GM23338 (cell line): ENCODE data around the gene LGALS12. TPM values are rescaled to one million over a fixed set of nuclear protein-coding genes. Genes with fewer than 3 reads are reported as not detected.

Experiments
- ATAC-seq: fragments of 200-7000 bp; cut with Tn5 transposase; 3 replicates; pipeline ENCODE4 v1.9.1; 2020
- DNase-seq: peaks from one replicate; pipeline ENCODE4 v3.0.0-alpha.2; 2015; ENCODE audit warnings: low spot score
- H2AFZ ChIP-seq: fragments of 200-600 bp; sonication (generic); 2 replicates; pipeline ENCODE4 v1.8.0; 2016; ENCODE audit warnings: antibody characterized with exemption, mild to moderate bottlenecking, moderate library complexity
- H3F3A ChIP-seq: fragments of 200-600 bp; sonication (generic); replicated peaks from 2 replicates; pipeline ENCODE4 v1.8.0; 2017; ENCODE audit warnings: antibody characterized with exemption, mixed run types, low read depth
- H3K27ac ChIP-seq: fragments of 200-600 bp; sonication (generic); 2 replicates; pipeline ENCODE4 v1.6.1; 2016; ENCODE audit warnings: low read depth
- H3K27me3 ChIP-seq: fragments of 200-600 bp; sonication (generic); 2 replicates; pipeline ENCODE4 v1.8.0; 2016; ENCODE audit warnings: mild to moderate bottlenecking, mixed run types, moderate library complexity; ENCODE audit not compliant: insufficient read depth
- H3K36me3 ChIP-seq: fragments of 200-600 bp; sonication (generic); 2 replicates; pipeline ENCODE4 v1.8.0; 2016; ENCODE audit warnings: mild to moderate bottlenecking; ENCODE audit not compliant: insufficient read depth
- H3K4me1 ChIP-seq: fragments of 200-600 bp; sonication (generic); 2 replicates; pipeline ENCODE4 v1.8.0; 2016; ENCODE audit warnings: mild to moderate bottlenecking, moderate library complexity; ENCODE audit not compliant: insufficient read depth
- H3K4me2 ChIP-seq: fragments of 200-600 bp; sonication (generic); 2 replicates; pipeline ENCODE4 v1.7.1; 2017; ENCODE audit warnings: mixed run types
- H3K4me3 ChIP-seq: fragments of 200-600 bp; sonication (generic); 2 replicates; pipeline ENCODE4 v1.6.1; 2016; ENCODE audit warnings: mixed run types
- H3K79me2 ChIP-seq: fragments of 200-600 bp; sonication (generic); replicated peaks from 2 replicates; pipeline ENCODE4 v1.8.0; 2017; ENCODE audit warnings: mild to moderate bottlenecking; ENCODE audit not compliant: insufficient read depth
- H3K9me2 ChIP-seq: fragments of 200-600 bp; sonication (generic); 2 replicates; pipeline ENCODE4 v1.8.0; 2017; ENCODE audit not compliant: insufficient read depth
- H4K20me1 ChIP-seq: fragments of 200-600 bp; sonication (generic); replicated peaks from 2 replicates; pipeline ENCODE4 v1.8.0; 2017; ENCODE audit warnings: mild to moderate bottlenecking; ENCODE audit not compliant: insufficient read depth
- H3K27ac Mint-ChIP-seq: 2 replicates; pipeline ENCODE4 v1.8.0; 2020; ENCODE audit warnings: inconsistent platforms, mild to moderate bottlenecking, moderate library complexity, mixed read lengths
- H3K27me3 Mint-ChIP-seq: 3 replicates; pipeline ENCODE4 v1.8.0; 2022; ENCODE audit warnings: low read depth, mild to moderate bottlenecking, moderate library complexity, mixed read lengths, inconsistent platforms; ENCODE audit not compliant: insufficient read depth, poor library complexity
- H3K36me3 Mint-ChIP-seq: 3 replicates; pipeline ENCODE4 v1.8.0; 2021; ENCODE audit warnings: low read depth, mild to moderate bottlenecking, inconsistent platforms, moderate library complexity, mixed read lengths
- H3K4me1 Mint-ChIP-seq: 3 replicates; pipeline ENCODE4 v1.8.0; 2020; ENCODE audit warnings: mild to moderate bottlenecking, inconsistent platforms, mixed read lengths
- H3K4me3 Mint-ChIP-seq: 3 replicates; pipeline ENCODE4 v1.8.0; 2021; ENCODE audit warnings: moderate library complexity, mild to moderate bottlenecking, inconsistent platforms, mixed read lengths
- H3K9me3 Mint-ChIP-seq: 3 replicates; pipeline ENCODE4 v1.8.0; 2020; ENCODE audit warnings: moderate library complexity, mild to moderate bottlenecking, inconsistent platforms, mixed read lengths
- CREB1 ChIP-seq: fragments of 250-450 bp; sonication (Bioruptor Pico); IDR thresholded peaks from 2 replicates; pipeline ENCODE4 v1.5.0; 2020; ENCODE audit warnings: low read depth, mild to moderate bottlenecking, moderate library complexity
- EZH2 ChIP-seq: fragments of 200-600 bp; sonication (generic); IDR thresholded peaks from one replicate; pipeline ENCODE4 v1.8.0; 2017; ENCODE audit warnings: antibody characterized with exemption, mild to moderate bottlenecking, low read depth; ENCODE audit not compliant: unreplicated experiment
- EZH2phosphoT487 ChIP-seq: fragments of 200-600 bp; sonication (generic); IDR thresholded peaks from one replicate; pipeline ENCODE4 v1.8.1; 2018; ENCODE audit warnings: antibody characterized with exemption; ENCODE audit not compliant: unreplicated experiment
- JUNB ChIP-seq: IDR thresholded peaks from one replicate; pipeline ENCODE4 v1.6.1; 2016; ENCODE audit warnings: antibody characterized with exemption; ENCODE audit not compliant: unreplicated experiment
- NANOG ChIP-seq: IDR thresholded peaks from 2 replicates; pipeline ENCODE4 v1.6.1; 2016; ENCODE audit warnings: antibody characterized with exemption, borderline replicate concordance
- POLR2AphosphoS5 ChIP-seq: IDR thresholded peaks from 2 replicates; pipeline ENCODE4 v1.6.1; 2016; ENCODE audit warnings: antibody characterized with exemption, low read depth
- STAT1 ChIP-seq: IDR thresholded peaks from one replicate; pipeline ENCODE4 v1.6.1; 2016; ENCODE audit warnings: antibody characterized with exemption; ENCODE audit not compliant: unreplicated experiment
- ZNF114 ChIP-seq: fragments of 250-450 bp; sonication (Bioruptor Pico); IDR thresholded peaks from 2 replicates; pipeline ENCODE4 v1.5.0; 2020; ENCODE audit warnings: mild to moderate bottlenecking, moderate library complexity
- ZNF331 ChIP-seq: fragments of 250-450 bp; sonication (Bioruptor Pico); IDR thresholded peaks from 2 replicates; pipeline ENCODE4 v1.5.0; 2020; ENCODE audit warnings: low read depth, mild to moderate bottlenecking, moderate library complexity
- polyA plus RNA-seq: library from polyadenylated mRNA; unstranded; fragments of >200 nt; fragmentation: Nextera tagmentation; extraction: Ambion mirVana; gene quantifications from 2 replicates; pipeline ENCODE4 v1.2.1, GENCODE V29; 2016
- total RNA-seq: library from RNA; depleted of rRNA; stranded (reverse); fragments of >200 nt; shearing (Covaris generic); gene quantifications from 2 replicates; pipeline ENCODE4 v1.2.3, GENCODE V29; 2014
- TF ChIP-seq, protein P1 (sequence below): IDR thresholded peaks from one replicate; pipeline ENCODE4 v1.6.1; 2018; ENCODE audit warnings: antibody characterized with exemption; ENCODE audit not compliant: unreplicated experiment
- TF ChIP-seq, protein P2 (sequence below), 2 experiments: fragments of 200-600 bp in 1 of 2; sonication (generic) in 1 of 2; conservative IDR thresholded peaks; 2 replicates each; pipeline versions ENCODE4 v1.5.1 to v1.6.1; 2016 to 2017; ENCODE audit warnings: antibody characterized with exemption in 2 of 2, low read depth in 2 of 2, mild to moderate bottlenecking in 2 of 2, moderate library complexity in 1 of 2
- TF ChIP-seq, protein P3 (sequence below): IDR thresholded peaks from 2 replicates; pipeline ENCODE4 v1.6.1; 2016; ENCODE audit warnings: antibody characterized with exemption
- TF ChIP-seq, protein P4 (sequence below): fragments of 250-450 bp; sonication (Bioruptor Pico); IDR thresholded peaks from 2 replicates; pipeline ENCODE4 v1.5.0; 2020; ENCODE audit warnings: mild to moderate bottlenecking, moderate library complexity

The LGALS12 gene
- total and polyA plus RNA-seq, 2 experiments from 2014 or later: 0.94 to 1.2 TPM

DNA sequence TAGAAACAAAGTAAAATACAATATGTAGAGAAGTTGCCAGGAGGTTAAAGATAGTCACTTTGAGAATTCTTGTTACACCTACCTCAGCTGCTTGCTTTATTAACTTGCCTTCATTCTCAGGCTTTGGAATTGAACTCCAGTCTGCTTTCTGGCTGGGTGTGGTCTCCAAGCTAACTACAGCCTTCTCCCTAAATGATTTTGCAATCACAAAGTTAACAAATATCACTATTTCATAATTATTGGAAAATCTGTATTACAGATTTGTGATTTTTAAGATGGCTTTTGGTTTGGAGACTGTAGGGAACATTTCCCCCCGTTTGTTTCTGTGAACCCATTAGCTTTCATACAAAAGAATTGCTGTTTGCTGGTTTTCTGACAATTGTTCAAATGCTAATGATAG is 17.1 kb upstream of the LGALS12 start:
- peaks cover 24% of the 10 kb centered on the region for H3K27me3 Mint-ChIP-seq
- no peak overlapping the region for H3K4me3 ChIP-seq
- H3K79me2 ChIP-seq: 0 out of 2 replicates have a peak, but pooled peaks cover 6% of the 10 kb centered on the region
- H3K27ac ChIP-seq: no peak overlapping the region
- ATAC-seq (no peak), DNase-seq (no peak)
- H3K9me3 Mint-ChIP-seq: peaks cover 39% of the 10 kb centered on the region
- no peak overlapping the region for H2AFZ ChIP-seq
- H3K4me1 Mint-ChIP-seq: peaks cover 17% of the 10 kb centered on the region
- peaks cover 25% of the 10 kb centered on the region for H3K36me3 Mint-ChIP-seq
- peaks cover 7% of the 10 kb centered on the region; the same call in 1 of the 2 replicates for H3K27me3 ChIP-seq
- H4K20me1 ChIP-seq: no peaks in the 10 kb centered on the region
- no peaks in the 10 kb centered on the region for H3K9me2 ChIP-seq
- H3K36me3 ChIP-seq: peaks cover 13% of the 10 kb centered on the region
- H3K4me2 ChIP-seq: peak overlapping the region; percentile 86
- no peak for TF ChIP-seq EZH2phosphoT487
- TF ChIP-seq, protein P1, sequence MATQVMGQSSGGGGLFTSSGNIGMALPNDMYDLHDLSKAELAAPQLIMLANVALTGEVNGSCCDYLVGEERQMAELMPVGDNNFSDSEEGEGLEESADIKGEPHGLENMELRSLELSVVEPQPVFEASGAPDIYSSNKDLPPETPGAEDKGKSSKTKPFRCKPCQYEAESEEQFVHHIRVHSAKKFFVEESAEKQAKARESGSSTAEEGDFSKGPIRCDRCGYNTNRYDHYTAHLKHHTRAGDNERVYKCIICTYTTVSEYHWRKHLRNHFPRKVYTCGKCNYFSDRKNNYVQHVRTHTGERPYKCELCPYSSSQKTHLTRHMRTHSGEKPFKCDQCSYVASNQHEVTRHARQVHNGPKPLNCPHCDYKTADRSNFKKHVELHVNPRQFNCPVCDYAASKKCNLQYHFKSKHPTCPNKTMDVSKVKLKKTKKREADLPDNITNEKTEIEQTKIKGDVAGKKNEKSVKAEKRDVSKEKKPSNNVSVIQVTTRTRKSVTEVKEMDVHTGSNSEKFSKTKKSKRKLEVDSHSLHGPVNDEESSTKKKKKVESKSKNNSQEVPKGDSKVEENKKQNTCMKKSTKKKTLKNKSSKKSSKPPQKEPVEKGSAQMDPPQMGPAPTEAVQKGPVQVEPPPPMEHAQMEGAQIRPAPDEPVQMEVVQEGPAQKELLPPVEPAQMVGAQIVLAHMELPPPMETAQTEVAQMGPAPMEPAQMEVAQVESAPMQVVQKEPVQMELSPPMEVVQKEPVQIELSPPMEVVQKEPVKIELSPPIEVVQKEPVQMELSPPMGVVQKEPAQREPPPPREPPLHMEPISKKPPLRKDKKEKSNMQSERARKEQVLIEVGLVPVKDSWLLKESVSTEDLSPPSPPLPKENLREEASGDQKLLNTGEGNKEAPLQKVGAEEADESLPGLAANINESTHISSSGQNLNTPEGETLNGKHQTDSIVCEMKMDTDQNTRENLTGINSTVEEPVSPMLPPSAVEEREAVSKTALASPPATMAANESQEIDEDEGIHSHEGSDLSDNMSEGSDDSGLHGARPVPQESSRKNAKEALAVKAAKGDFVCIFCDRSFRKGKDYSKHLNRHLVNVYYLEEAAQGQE: no peak
- TF ChIP-seq, protein P2, sequence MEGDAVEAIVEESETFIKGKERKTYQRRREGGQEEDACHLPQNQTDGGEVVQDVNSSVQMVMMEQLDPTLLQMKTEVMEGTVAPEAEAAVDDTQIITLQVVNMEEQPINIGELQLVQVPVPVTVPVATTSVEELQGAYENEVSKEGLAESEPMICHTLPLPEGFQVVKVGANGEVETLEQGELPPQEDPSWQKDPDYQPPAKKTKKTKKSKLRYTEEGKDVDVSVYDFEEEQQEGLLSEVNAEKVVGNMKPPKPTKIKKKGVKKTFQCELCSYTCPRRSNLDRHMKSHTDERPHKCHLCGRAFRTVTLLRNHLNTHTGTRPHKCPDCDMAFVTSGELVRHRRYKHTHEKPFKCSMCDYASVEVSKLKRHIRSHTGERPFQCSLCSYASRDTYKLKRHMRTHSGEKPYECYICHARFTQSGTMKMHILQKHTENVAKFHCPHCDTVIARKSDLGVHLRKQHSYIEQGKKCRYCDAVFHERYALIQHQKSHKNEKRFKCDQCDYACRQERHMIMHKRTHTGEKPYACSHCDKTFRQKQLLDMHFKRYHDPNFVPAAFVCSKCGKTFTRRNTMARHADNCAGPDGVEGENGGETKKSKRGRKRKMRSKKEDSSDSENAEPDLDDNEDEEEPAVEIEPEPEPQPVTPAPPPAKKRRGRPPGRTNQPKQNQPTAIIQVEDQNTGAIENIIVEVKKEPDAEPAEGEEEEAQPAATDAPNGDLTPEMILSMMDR (conservative IDR thresholded peaks at IDR 0.05; ENCODE audit: low read depth in 2 of 2): no peak
- TF ChIP-seq ZNF114 (CRISPR knock-in tag): no peak
- TF ChIP-seq, protein P3, sequence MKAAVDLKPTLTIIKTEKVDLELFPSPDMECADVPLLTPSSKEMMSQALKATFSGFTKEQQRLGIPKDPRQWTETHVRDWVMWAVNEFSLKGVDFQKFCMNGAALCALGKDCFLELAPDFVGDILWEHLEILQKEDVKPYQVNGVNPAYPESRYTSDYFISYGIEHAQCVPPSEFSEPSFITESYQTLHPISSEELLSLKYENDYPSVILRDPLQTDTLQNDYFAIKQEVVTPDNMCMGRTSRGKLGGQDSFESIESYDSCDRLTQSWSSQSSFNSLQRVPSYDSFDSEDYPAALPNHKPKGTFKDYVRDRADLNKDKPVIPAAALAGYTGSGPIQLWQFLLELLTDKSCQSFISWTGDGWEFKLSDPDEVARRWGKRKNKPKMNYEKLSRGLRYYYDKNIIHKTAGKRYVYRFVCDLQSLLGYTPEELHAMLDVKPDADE: no peak
- no peak for TF ChIP-seq EZH2
- TF ChIP-seq, protein P4, sequence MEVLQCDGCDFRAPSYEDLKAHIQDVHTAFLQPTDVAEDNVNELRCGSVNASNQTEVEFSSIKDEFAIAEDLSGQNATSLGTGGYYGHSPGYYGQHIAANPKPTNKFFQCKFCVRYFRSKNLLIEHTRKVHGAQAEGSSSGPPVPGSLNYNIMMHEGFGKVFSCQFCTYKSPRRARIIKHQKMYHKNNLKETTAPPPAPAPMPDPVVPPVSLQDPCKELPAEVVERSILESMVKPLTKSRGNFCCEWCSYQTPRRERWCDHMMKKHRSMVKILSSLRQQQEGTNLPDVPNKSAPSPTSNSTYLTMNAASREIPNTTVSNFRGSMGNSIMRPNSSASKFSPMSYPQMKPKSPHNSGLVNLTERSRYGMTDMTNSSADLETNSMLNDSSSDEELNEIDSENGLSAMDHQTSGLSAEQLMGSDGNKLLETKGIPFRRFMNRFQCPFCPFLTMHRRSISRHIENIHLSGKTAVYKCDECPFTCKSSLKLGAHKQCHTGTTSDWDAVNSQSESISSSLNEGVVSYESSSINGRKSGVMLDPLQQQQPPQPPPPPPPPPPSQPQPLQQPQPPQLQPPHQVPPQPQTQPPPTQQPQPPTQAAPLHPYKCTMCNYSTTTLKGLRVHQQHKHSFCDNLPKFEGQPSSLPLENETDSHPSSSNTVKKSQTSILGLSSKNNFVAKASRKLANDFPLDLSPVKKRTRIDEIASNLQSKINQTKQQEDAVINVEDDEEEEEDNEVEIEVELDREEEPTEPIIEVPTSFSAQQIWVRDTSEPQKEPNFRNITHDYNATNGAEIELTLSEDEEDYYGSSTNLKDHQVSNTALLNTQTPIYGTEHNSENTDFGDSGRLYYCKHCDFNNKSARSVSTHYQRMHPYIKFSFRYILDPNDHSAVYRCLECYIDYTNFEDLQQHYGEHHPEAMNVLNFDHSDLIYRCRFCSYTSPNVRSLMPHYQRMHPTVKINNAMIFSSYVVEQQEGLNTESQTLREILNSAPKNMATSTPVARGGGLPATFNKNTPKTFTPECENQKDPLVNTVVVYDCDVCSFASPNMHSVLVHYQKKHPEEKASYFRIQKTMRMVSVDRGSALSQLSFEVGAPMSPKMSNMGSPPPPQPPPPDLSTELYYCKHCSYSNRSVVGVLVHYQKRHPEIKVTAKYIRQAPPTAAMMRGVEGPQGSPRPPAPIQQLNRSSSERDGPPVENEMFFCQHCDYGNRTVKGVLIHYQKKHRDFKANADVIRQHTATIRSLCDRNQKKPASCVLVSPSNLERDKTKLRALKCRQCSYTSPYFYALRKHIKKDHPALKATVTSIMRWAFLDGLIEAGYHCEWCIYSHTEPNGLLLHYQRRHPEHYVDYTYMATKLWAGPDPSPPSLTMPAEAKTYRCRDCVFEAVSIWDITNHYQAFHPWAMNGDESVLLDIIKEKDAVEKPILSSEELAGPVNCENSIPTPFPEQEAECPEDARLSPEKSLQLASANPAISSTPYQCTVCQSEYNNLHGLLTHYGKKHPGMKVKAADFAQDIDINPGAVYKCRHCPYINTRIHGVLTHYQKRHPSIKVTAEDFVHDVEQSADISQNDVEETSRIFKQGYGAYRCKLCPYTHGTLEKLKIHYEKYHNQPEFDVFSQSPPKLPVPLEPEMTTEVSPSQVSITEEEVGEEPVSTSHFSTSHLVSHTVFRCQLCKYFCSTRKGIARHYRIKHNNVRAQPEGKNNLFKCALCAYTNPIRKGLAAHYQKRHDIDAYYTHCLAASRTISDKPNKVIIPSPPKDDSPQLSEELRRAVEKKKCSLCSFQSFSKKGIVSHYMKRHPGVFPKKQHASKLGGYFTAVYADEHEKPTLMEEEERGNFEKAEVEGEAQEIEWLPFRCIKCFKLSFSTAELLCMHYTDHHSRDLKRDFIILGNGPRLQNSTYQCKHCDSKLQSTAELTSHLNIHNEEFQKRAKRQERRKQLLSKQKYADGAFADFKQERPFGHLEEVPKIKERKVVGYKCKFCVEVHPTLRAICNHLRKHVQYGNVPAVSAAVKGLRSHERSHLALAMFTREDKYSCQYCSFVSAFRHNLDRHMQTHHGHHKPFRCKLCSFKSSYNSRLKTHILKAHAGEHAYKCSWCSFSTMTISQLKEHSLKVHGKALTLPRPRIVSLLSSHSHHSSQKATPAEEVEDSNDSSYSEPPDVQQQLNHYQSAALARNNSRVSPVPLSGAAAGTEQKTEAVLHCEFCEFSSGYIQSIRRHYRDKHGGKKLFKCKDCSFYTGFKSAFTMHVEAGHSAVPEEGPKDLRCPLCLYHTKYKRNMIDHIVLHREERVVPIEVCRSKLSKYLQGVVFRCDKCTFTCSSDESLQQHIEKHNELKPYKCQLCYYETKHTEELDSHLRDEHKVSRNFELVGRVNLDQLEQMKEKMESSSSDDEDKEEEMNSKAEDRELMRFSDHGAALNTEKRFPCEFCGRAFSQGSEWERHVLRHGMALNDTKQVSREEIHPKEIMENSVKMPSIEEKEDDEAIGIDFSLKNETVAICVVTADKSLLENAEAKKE (CRISPR knock-in tag): no peak
- TF ChIP-seq JUNB: no peak
- TF ChIP-seq STAT1: no peak
- TF ChIP-seq CREB1 (CRISPR knock-in tag): no peak
- TF ChIP-seq POLR2AphosphoS5: no peak
- TF ChIP-seq NANOG: no peak
- TF ChIP-seq ZNF331 (CRISPR knock-in tag): no peak
- no peak overlapping the region for H3K27ac Mint-ChIP-seq
- no peak overlapping the region for H3K4me3 Mint-ChIP-seq
- H3F3A ChIP-seq: peaks cover 13% of the 10 kb centered on the region; the same call in 1 of the 2 replicates
- H3K4me1 ChIP-seq: peaks cover 35% of the 10 kb centered on the region
